ENCODE measurements around the gene TLE6. TPM values are rescaled to one million over a fixed set of nuclear protein-coding genes. Genes with fewer than 3 reads are reported as not detected.
A peak's percentile ranks its signal among the peaks of the same experiment; 100 is the strongest.

The TLE6 gene
- total and polyA plus RNA-seq, 2 of the 13 experiments (the other 11 are each of a cell fraction or from before 2014, with no cell fraction given): 0.24 to 5.5 TPM

GRCh38 chr19:2945575-2946184, 31.7 kb upstream of the TLE6 start (continued):
- TF ChIP-seq CHCHD3 (CRISPR knock-in tag; IDR thresholded peaks at IDR 0.05) (no peak), BORCS8-MEF2B (CRISPR knock-in tag; IDR thresholded peaks at IDR 0.05) (no peak), ZNF251 (CRISPR knock-in tag; IDR thresholded peaks at IDR 0.05) (no peak), ZNF234 (CRISPR knock-in tag; conservative IDR thresholded peaks at IDR 0.05) (no peak; the same call in 1 of the 2 replicates), TBX2 (CRISPR knock-in tag; IDR thresholded peaks at IDR 0.05; ENCODE audit: borderline replicate concordance) (no peak), ZNF652 (CRISPR knock-in tag; IDR thresholded peaks at IDR 0.05; ENCODE audit: borderline replicate concordance, low read depth) (no peak), ADNP (CRISPR knock-in tag; IDR thresholded peaks at IDR 0.05) (0 out of 2 replicates have a peak, but pooled peaks have one; percentile 29), NBN (conservative IDR thresholded peaks at IDR 0.05) (no peak), ZNF282 (IDR thresholded peaks at IDR 0.05; ENCODE audit: partially characterized antibody) (no peak), KLF16 (CRISPR knock-in tag; IDR thresholded peaks at IDR 0.05) (no peak), ZZZ3 (CRISPR knock-in tag; IDR thresholded peaks at IDR 0.05; ENCODE audit: borderline replicate concordance) (no peak), ZNF496 (CRISPR knock-in tag; IDR thresholded peaks at IDR 0.05; ENCODE audit: insufficient replicate concordance) (no peak), RAD51 (IDR thresholded peaks at IDR 0.05; ENCODE audit: borderline replicate concordance) (no peak), ZKSCAN5 (CRISPR knock-in tag; IDR thresholded peaks at IDR 0.05) (0 out of 2 replicates have a peak, but pooled peaks have one; percentile 1), KIAA2018 (CRISPR knock-in tag; IDR thresholded peaks at IDR 0.05; ENCODE audit: borderline replicate concordance) (no peak), NFYC (CRISPR knock-in tag; IDR thresholded peaks at IDR 0.05) (no peak), MIER2 (CRISPR knock-in tag; IDR thresholded peaks at IDR 0.05) (no peak), GLI4 (CRISPR knock-in tag; IDR thresholded peaks at IDR 0.05; ENCODE audit: borderline replicate concordance) (no peak; the same call in 1 of the 2 replicates), RBFOX2 (IDR thresholded peaks at IDR 0.05; ENCODE audit: low read depth, low read length) (no peak)
- TF ChIP-seq, protein P1, sequence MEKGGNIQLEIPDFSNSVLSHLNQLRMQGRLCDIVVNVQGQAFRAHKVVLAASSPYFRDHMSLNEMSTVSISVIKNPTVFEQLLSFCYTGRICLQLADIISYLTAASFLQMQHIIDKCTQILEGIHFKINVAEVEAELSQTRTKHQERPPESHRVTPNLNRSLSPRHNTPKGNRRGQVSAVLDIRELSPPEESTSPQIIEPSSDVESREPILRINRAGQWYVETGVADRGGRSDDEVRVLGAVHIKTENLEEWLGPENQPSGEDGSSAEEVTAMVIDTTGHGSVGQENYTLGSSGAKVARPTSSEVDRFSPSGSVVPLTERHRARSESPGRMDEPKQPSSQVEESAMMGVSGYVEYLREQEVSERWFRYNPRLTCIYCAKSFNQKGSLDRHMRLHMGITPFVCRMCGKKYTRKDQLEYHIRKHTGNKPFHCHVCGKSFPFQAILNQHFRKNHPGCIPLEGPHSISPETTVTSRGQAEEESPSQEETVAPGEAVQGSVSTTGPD (CRISPR knock-in tag; IDR thresholded peaks at IDR 0.05): no peak

All from HepG2 (cell line).